Karpas-422 (cell line): ENCODE results near the gene ARID2. TPM values are rescaled to one million over a fixed set of nuclear protein-coding genes. Genes with fewer than 3 reads are reported as not detected.

Source experiments
- DNase-seq: peaks from one replicate; pipeline ENCODE4 v3.0.0-alpha.2; 2015
- H2AFZ ChIP-seq: fragments of 200-600 bp; sonication (generic); 2 replicates; pipeline ENCODE4 v1.6.1; 2014; ENCODE audit warnings: antibody characterized with exemption, low read length, mixed read lengths
- H3K27ac ChIP-seq: fragments of 200-600 bp; sonication (generic); 2 replicates; pipeline ENCODE4 v1.5.1; 2014; ENCODE audit warnings: mild to moderate bottlenecking, low read length, moderate library complexity
- H3K27me3 ChIP-seq: fragments of 200-600 bp; sonication (generic); 2 replicates; pipeline ENCODE4 v1.6.1; 2014; ENCODE audit warnings: low read length, mixed read lengths
- H3K36me3 ChIP-seq: fragments of 200-600 bp; sonication (generic); 2 replicates; pipeline ENCODE4 v1.6.1; 2014; ENCODE audit warnings: low read length, mixed read lengths; ENCODE audit not compliant: insufficient read depth
- H3K4me1 ChIP-seq: fragments of 200-600 bp; sonication (generic); 2 replicates; pipeline ENCODE4 v1.6.1; 2014; ENCODE audit warnings: mild to moderate bottlenecking, low read length, mixed read lengths
- H3K4me2 ChIP-seq: fragments of 200-600 bp; sonication (generic); 2 replicates; pipeline ENCODE4 v1.6.1; 2014; ENCODE audit warnings: low read length, low read depth, mild to moderate bottlenecking; ENCODE audit not compliant: poor library complexity, severe bottlenecking
- H3K4me3 ChIP-seq: fragments of 200-600 bp; sonication (generic); 2 replicates; pipeline ENCODE4 v1.5.1; 2014; ENCODE audit warnings: mild to moderate bottlenecking, antibody characterized with exemption, low read length, mixed read lengths
- H3K79me2 ChIP-seq: fragments of 200-600 bp; sonication (generic); 2 replicates; pipeline ENCODE4 v1.6.1; 2014; ENCODE audit warnings: mild to moderate bottlenecking, low read length, mixed read lengths
- H3K9ac ChIP-seq: fragments of 200-600 bp; sonication (generic); 2 replicates; pipeline ENCODE4 v1.6.0; 2014; ENCODE audit warnings: low read length
- H3K9me2 ChIP-seq: fragments of 200-600 bp; sonication (generic), shearing (Covaris generic); replicated peaks from 2 replicates; pipeline ENCODE4 v1.6.0; 2014; ENCODE audit warnings: mild to moderate bottlenecking, low read length, moderate library complexity; ENCODE audit not compliant: insufficient read depth
- H3K9me3 ChIP-seq: fragments of 300-700, 200-600 bp; sonication (generic); 2 replicates; pipeline ENCODE4 v1.6.1; 2014; ENCODE audit warnings: low read length, mixed read lengths
- H4K20me1 ChIP-seq: fragments of 200-600 bp; sonication (generic); 2 replicates; pipeline ENCODE4 v1.6.1; 2014; ENCODE audit warnings: mild to moderate bottlenecking, antibody characterized with exemption, low read length, low read depth; ENCODE audit not compliant: insufficient read depth
- total RNA-seq: library from RNA; depleted of rRNA; stranded (reverse); fragments of >200 nt; shearing (Covaris generic); gene quantifications from 2 replicates; pipeline ENCODE4 v1.2.3, GENCODE V29; 2014; ENCODE audit warnings: low replicate concordance

The ARID2 gene
- total RNA-seq, 1 experiment from 2014 or later: 61.9 TPM

GRCh38 chr12:45725631-45726602 lies 3.6 kb upstream of the ARID2 start:
- H3K27ac ChIP-seq: peak overlapping the region; percentile 95
- peak overlapping the region; percentile 91 for H3K4me2 ChIP-seq
- H4K20me1 ChIP-seq: peaks cover 16% of the 10 kb centered on the region
- peak overlapping the region; percentile 98 for H3K9ac ChIP-seq
- 0 out of 2 replicates have a peak, but pooled peaks cover 4% of the 10 kb centered on the region for H3K36me3 ChIP-seq
- peaks cover 63% of the 10 kb centered on the region for H3K79me2 ChIP-seq
- peaks cover 19% of the 10 kb centered on the region for H3K4me1 ChIP-seq
- H3K4me3 ChIP-seq: peak overlapping the region; percentile 94
- DNase-seq: peak; percentile 73
- no peaks in the 10 kb centered on the region for H3K9me3 ChIP-seq
- no peaks in the 10 kb centered on the region for H3K27me3 ChIP-seq
- no peaks in the 10 kb centered on the region for H3K9me2 ChIP-seq
- no peak overlapping the region for H2AFZ ChIP-seq

- Histone ChIP-seq H3K27me3 (no peaks in the 10 kb centered on the region), H3K4me2 (peak overlapping the region; percentile 91), H3K79me2 (peaks cover 63% of the 10 kb centered on the region), H3K4me1 (peaks cover 25% of the 10 kb centered on the region), H2AFZ (peak overlapping the region; percentile 85), H3K9ac (peak overlapping the region; percentile 98), H3K4me3 (peak overlapping the region; percentile 94), H3K9me3 (no peaks in the 10 kb centered on the region), H3K36me3 (0 out of 2 replicates have a peak, but pooled peaks cover 7% of the 10 kb centered on the region), H4K20me1 (peaks cover 10% of the 10 kb centered on the region), H3K9me2 (no peaks in the 10 kb centered on the region), H3K27ac (peak overlapping the region; percentile 95)
- DNase-seq: peak; percentile 63
Measured at GRCh38 chr12:45726603-45727300, 2.8 kb upstream of the ARID2 start.

DNA sequence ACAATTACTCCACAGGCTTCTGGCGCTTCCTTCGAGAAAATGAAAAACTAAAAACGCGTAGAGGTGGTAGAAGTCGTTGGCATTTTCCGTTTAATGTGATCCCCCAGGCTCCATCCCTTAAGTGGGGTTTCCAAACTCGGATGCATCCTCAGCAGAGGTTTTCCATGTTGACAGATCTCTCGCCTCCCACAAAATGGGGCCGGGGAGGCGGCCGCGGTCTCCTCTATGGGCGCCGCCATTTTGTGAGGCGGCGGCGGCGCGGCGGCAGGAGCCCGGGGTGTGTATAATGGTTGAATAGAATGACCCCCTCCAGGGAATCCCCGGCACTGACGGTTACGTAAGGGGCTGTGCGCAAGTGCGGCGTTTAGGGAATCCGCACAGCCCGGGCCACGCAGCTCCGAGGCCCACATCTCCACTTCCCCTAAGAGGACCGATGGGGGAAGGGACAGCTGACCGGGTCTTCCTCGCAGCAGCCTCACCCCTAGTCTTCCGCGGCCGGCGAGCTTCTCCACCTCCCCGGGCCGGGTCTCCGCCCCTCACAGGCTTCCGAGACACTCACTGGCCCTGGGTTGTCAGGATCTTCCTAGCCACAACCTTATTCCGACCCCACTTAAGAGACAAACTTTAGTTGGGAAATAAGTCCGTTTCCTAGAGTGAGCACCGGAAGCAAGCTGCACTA lies 2.1 kb upstream of the ARID2 start:
- H3K9me3 ChIP-seq: no peaks in the 10 kb centered on the region
- peak overlapping the region; percentile 94 for H3K4me3 ChIP-seq
- H3K79me2 ChIP-seq: peaks cover 67% of the 10 kb centered on the region
- H3K27me3 ChIP-seq: no peaks in the 10 kb centered on the region
- peak overlapping the region; percentile 95 for H3K27ac ChIP-seq
- H3K4me2 ChIP-seq: peak overlapping the region; percentile 91
- no peaks in the 10 kb centered on the region for H3K9me2 ChIP-seq
- peak overlapping the region; percentile 98 for H3K9ac ChIP-seq
- H2AFZ ChIP-seq: peak overlapping the region; percentile 85
- H4K20me1 ChIP-seq: peaks cover 4% of the 10 kb centered on the region; the same call in 1 of the 2 replicates
- DNase-seq: peak; percentile 97
- peaks cover 32% of the 10 kb centered on the region for H3K4me1 ChIP-seq
- 0 out of 2 replicates have a peak, but pooled peaks cover 7% of the 10 kb centered on the region for H3K36me3 ChIP-seq

DNA sequence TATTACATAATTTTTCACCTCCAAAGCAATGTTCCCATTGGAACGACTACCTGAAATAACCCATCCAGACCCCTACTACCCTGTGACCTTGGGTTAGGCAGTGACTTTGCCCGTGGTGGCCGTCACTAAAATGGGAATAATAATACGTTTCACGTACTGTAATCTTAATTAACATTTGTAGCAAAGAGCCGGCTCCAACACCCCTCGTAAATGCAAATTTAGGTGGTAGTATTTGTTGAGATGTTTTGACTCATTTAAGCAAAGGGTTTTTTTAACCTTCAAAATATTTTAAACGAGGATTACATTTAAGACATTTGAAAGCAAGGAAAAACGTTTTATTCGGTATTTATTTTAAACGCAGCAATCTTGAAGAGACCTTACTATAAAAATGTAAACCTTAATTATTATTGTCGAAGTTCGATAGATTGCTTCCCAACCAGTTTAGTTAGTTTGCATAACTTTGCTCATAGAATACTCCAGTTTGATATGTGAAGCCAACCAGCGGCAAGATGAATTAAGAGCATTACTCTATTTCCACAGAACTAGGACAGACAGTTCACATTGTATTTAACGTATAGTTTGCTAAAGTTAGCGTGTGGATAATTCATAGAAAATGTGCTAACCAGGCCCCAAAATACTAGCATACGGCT lies 1.4 kb upstream of the ARID2 start:
- Histone ChIP-seq H3K27ac (peak overlapping the region; percentile 95), H3K36me3 (peaks cover 7% of the 10 kb centered on the region), H3K4me2 (peak overlapping the region; percentile 91), H3K9me2 (no peaks in the 10 kb centered on the region), H3K79me2 (peaks cover 67% of the 10 kb centered on the region), H3K4me1 (peaks cover 39% of the 10 kb centered on the region), H3K9ac (peak overlapping the region; percentile 98), H4K20me1 (no peaks in the 10 kb centered on the region), H2AFZ (peak overlapping the region; percentile 57), H3K4me3 (peak overlapping the region; percentile 94), H3K27me3 (no peaks in the 10 kb centered on the region), H3K9me3 (no peaks in the 10 kb centered on the region)
- peak; percentile 84 for DNase-seq

- peak; percentile 97 for DNase-seq
- H3K27me3 ChIP-seq: no peaks in the 10 kb centered on the region
Measured at GRCh38 chr12:45728630-45729232, 775 bp upstream of the ARID2 start.

DNA sequence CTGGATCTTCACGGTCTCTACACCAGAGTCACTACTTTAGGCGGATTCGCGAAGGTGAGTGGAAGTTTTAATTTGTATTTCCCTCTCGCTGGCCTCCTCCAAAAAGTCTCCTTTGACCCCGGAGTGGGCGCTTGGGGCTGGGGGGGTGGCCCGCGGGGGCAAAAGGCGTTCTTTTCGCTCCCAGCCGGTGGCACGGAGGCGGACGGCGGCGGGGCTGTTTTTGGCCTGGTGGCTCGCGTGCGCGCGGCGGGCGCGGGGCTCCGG lies 510 bp downstream of the ARID2 start:
- Histone ChIP-seq H3K9ac (peak overlapping the region; percentile 98), H3K36me3 (peaks cover 23% of the 10 kb centered on the region), H2AFZ (no peak overlapping the region; the same call in 1 of the 2 replicates), H3K4me3 (peak overlapping the region; percentile 94), H3K4me2 (peak overlapping the region; percentile 64), H3K9me3 (no peaks in the 10 kb centered on the region), H4K20me1 (no peaks in the 10 kb centered on the region), H3K27ac (peak overlapping the region; percentile 95), H3K27me3 (no peaks in the 10 kb centered on the region), H3K4me1 (peaks cover 39% of the 10 kb centered on the region), H3K79me2 (peaks cover 67% of the 10 kb centered on the region), H3K9me2 (no peaks in the 10 kb centered on the region)
- DNase-seq: no peak

More at GRCh38 chr12:45728630-45729232, 775 bp upstream of the ARID2 start:
- Histone ChIP-seq H3K4me3 (peak overlapping the region; percentile 94), H4K20me1 (no peaks in the 10 kb centered on the region), H3K9me3 (no peaks in the 10 kb centered on the region), H3K9ac (peak overlapping the region; percentile 98), H3K27ac (peak overlapping the region; percentile 95), H3K9me2 (no peaks in the 10 kb centered on the region), H3K4me1 (peaks cover 45% of the 10 kb centered on the region), H3K36me3 (peaks cover 13% of the 10 kb centered on the region), H3K4me2 (peak overlapping the region; percentile 91), H3K79me2 (peaks cover 67% of the 10 kb centered on the region), H2AFZ (peak overlapping the region; percentile 57)

- Histone ChIP-seq H3K27ac (peak overlapping the region; percentile 95), H2AFZ (peak overlapping the region; percentile 18; the same call in 1 of the 2 replicates), H3K9me3 (no peaks in the 10 kb centered on the region), H3K9me2 (no peaks in the 10 kb centered on the region), H4K20me1 (no peaks in the 10 kb centered on the region), H3K4me2 (peak overlapping the region; percentile 87), H3K4me1 (peaks cover 33% of the 10 kb centered on the region), H3K4me3 (peak overlapping the region; percentile 94), H3K36me3 (peaks cover 28% of the 10 kb centered on the region), H3K9ac (peak overlapping the region; percentile 98), H3K79me2 (peaks cover 67% of the 10 kb centered on the region), H3K27me3 (no peaks in the 10 kb centered on the region)
- DNase-seq: peak; percentile 85
Measured at GRCh38 chr12:45730348-45731189, 1.1 kb downstream of the ARID2 start.
